ENCODE measurements around the gene HS3ST5.
"Not testable (repeated sequence)": the region's sequence is repeated elsewhere in the genome, so short reads cannot be mapped to it uniquely, and the experiment has no call there.

HS3ST5 gene

DNA sequence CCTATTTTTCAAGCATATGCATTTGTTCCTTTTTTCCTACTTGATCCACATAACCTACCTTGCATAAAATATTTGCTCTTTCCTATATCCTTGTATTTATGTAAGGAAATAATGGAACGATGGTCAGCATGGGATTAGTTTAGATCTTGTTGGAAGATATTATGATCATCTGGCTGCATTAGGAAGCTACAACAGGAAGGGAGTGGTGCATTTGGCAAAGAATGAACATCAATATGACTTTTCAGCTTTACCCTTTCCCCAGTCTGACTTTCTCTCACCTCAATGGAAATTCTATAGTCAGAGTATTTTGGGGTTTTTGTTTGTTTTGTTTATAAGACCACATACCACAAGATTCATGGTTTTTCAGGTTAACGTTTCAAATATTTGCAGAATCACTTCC, 66.0 kb downstream of the HS3ST5 start:
- DNase-seq (ENCODE audit: low read depth): no peak

DNA sequence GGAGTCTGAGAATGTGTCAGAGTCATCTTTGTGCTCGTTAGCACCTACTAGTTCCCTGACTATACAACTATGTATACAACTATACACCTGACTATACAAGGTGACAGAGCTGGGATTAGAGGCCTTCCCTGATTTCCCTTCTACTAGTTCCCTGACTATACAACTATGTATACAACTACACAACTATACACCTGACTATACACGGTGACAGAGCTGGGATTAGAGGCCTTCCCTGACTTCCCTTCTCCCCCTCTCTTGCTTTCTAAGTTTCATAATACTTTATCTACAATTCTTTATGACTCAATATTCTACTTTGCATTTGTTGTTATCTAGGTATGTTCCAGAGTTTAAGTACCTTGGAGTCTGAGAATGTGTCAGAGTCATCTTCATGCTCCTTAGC, 68.0 kb downstream of the HS3ST5 start:
- no peak for DNase-seq (ENCODE audit: low read depth)

- no peak for DNase-seq (ENCODE audit: low read depth)
These were observed 70.2 kb downstream of the HS3ST5 start for GRCh38 chr6:114272582-114272981.

- no peak for DNase-seq (ENCODE audit: low read depth)
These were observed 71.4 kb downstream of the HS3ST5 start for GRCh38 chr6:114271405-114271804.

- no peak for DNase-seq (ENCODE audit: low read depth)
These were observed 74.9 kb downstream of the HS3ST5 start for GRCh38 chr6:114267897-114268296.

- DNase-seq (ENCODE audit: low read depth): no peak
These were observed 82.0 kb downstream of the HS3ST5 start for GRCh38 chr6:114260810-114261209.

DNA sequence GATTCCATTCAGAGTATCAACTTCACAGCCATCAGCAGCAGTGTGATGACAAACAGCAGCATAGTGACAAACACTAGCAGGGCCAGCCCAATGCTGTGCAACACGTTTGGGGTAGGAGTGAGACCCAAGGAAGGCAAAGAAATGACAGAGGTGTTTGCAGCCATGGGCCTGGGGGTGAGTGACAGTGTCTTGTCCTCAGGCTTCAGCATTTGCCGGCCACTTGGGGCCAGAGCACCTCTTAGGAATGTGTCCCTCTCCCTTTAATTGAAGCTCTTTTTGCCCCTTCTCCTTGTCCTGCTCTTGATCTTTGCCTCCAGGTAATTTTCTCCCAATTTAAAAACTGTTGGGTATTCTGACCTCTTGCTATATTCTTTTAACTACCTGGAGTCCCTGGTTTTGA, 84.4 kb downstream of the HS3ST5 start:
- no peak for DNase-seq (ENCODE audit: low read depth)

GRCh38 chr6:114253431-114253830, 89.4 kb downstream of the HS3ST5 start:
- no peak for DNase-seq (ENCODE audit: low read depth)

- DNase-seq (ENCODE audit: low read depth): no peak
These were observed 93.3 kb downstream of the HS3ST5 start for GRCh38 chr6:114249522-114249921.

GRCh38 chr6:114247101-114247500, 95.7 kb downstream of the HS3ST5 start:
- DNase-seq (ENCODE audit: low read depth): no peak

GRCh38 chr6:114240796-114241195, 102.0 kb downstream of the HS3ST5 start:
- DNase-seq (ENCODE audit: low read depth): no peak

DNA sequence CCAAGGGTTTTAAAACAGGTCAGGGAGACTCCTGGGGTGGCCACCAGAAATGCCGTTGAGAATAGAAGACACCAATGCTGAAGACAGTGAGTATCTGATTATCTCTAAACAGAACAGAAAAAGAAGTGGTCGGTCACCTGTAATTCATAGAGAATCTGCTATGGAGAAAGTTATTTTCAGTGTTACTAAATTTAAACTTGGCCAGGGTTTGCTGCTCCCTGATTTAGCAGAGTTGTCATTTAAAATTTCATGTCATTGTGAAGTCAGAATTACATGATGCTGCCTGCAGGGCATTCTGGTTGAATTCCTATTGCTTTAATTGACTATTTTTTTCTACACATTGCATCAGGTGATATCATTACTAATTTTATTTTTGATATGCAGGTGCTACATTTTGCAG, 114.1 kb downstream of the HS3ST5 start:
- DNase-seq (ENCODE audit: low read depth): no peak

- DNase-seq (ENCODE audit: low read depth): no peak
These were observed 114.8 kb downstream of the HS3ST5 start for GRCh38 chr6:114227944-114228468.

DNA sequence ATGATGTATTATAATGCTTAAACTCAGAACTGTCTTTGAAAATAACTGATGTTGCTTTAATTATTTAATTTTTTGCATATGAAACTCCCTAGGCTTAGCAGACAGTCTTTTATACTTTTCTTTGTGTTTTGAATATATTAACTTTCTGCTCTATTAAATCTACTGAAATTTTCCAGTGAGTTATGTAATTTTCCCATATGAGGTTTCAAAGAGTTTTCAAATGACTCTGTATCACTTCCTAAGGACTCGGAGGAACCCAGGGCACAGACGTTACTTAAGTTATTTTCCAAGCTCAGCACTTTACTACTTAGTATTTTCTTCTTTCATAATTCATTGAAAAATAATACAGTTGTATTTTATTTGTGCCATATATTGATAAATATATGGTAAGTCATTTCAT, 122.6 kb downstream of the HS3ST5 start:
- DNase-seq (ENCODE audit: low read depth): no peak

- DNase-seq (ENCODE audit: low read depth): no peak
These were observed 124.1 kb downstream of the HS3ST5 start for GRCh38 chr6:114218437-114219340.

GRCh38 chr6:114217996-114218395, 124.8 kb downstream of the HS3ST5 start:
- not testable (repeated sequence) for DNase-seq (ENCODE audit: low read depth)

DNA sequence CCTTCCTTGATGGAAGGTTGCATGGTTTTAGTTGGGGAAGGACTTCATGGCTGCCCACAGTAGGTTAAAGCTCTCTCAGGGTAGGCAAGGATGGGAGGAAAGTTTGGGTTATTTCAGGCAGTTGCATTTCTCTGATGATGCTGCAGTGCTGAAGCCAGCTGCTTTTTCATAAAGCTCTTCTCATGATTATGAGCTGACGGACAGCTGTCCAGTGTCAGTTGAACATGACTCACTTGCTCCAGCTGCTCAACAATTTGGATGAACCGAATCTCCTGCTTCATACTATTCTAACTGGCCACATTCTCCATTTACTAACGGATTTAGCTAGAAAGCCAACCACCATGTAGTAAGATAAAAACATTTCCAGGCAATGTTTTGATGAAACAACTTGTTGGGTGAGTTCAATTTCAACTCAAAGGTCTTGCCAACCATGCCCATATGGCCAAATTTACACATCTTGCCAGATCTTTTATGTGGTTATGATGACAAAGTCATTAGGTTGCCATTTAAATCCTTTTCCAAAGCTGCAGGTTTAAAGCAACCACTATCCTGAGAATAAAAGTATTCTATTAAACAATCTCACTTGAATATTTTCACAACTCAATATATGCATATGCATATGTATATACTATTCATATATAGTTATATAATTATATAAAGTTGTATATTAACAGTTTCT, 125.9 kb downstream of the HS3ST5 start:
- no peak for DNase-seq (ENCODE audit: low read depth)

DNA sequence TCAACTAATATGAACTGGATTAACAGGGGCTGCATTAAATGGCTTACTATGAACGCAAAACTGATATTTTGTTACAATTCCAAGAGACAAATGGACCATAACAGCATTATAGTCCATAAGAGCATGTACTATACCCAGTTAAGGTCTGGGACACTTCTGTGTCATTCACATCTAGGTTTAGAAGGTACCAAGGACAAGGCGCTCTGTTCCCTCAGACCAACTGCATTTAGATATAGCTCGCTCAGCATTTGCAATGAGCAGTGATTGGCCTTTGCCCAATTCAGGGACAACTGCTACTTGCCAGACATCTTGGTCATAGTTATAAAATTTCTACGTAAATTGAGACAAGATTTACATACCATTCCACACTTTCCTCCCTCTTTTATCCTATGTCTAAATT, 132.4 kb downstream of the HS3ST5 start:
- no peak for DNase-seq (ENCODE audit: low read depth)

DNA sequence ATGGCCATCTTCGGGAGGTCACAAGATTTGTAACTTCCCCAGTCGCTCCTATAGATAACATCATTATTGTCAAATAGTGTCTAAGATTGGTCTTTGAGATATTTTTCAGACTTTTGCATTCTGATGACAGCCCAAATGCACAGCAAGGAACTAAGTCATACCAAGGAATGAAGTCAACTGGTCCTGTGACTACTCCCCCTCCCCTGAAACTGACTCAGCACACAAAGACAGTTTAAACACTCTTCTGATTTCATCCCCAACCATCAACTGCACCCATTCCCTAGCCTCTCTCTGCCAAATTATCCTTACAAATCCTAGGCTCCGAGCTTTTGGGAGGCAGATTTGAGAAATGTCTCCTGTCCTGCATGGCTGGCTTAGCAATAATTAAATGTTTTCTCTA, 139.4 kb downstream of the HS3ST5 start:
- no peak for DNase-seq (ENCODE audit: low read depth)

DNA sequence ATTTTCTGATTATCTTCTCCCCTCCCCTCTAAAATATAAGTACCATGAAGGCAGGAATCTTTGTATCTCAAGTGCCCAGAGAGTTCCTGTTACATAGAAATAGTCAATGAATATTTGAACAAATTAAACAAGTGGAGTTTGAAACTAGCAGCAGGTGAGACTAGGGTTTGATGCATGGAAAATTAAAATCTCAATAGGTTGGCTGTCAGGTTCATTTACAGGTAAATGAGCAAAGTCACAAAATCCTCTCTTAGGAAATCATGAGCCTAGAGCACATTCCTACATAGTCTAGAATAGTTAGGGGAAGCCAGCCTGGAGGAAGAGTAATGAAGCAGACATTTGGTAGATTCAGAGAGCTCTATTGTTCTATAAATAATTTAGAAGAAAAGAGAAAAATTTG, 140.4 kb downstream of the HS3ST5 start:
- no peak for DNase-seq (ENCODE audit: low read depth)

DNA sequence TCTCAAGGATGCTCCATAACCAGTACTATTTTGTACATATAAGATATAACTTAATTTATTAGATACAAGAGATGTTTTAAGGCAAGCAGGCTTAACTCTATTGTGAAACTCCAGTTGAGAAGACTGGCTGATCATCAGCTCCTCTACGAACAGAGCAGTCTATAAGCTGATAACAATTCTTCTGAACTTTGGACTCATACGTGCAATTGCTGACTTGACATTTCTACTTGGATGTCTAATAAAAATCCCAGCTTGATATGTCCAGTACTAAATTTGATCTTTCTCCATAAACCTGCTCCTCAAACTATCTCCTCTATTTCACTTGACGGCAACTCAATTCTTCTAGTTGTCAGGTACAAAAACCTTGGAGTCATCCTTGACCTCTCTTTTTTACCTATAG, 141.9 kb downstream of the HS3ST5 start:
- no peak for DNase-seq (ENCODE audit: low read depth)

GRCh38 chr6:114195631-114196403, 147.0 kb downstream of the HS3ST5 start:
- no peak for DNase-seq (ENCODE audit: low read depth)

GRCh38 chr6:114195027-114195365, 147.8 kb downstream of the HS3ST5 start:
- no peak for DNase-seq (ENCODE audit: low read depth)
